Activated naive CD4-positive, alpha-beta T cell treated with anti-CD3 and anti-CD28 coated beads, Interleukin-2, amount 10 ng/mL, durations not matched to agents 7 days and 5 days (primary cell): ENCODE data around the gene HTT.

ENCODE experiments used
- CTCF ChIA-PET: fragments of 350-600 bp; sonication (Branson Sonifier 250); formaldehyde crosslinking; loops from one replicate; lab custom pipeline; 2021; ENCODE audit warnings: antibody characterized with exemption; lab: Charles Lee
- DNase-seq: peaks from one replicate; pipeline ENCODE4 v3.0.0-alpha.2; 2020
- H3K27ac Mint-ChIP-seq: one replicate; pipeline ENCODE4 v1.8.0; 2021; ENCODE audit warnings: mild to moderate bottlenecking, moderate library complexity, mixed read lengths
- H3K27me3 Mint-ChIP-seq: one replicate; pipeline ENCODE4 v1.8.0; 2021; ENCODE audit warnings: mild to moderate bottlenecking, mixed read lengths
- H3K36me3 Mint-ChIP-seq: one replicate; pipeline ENCODE4 v1.8.0; 2021; ENCODE audit warnings: mixed read lengths
- H3K4me1 Mint-ChIP-seq: one replicate; pipeline ENCODE4 v1.8.0; 2021; ENCODE audit warnings: mixed read lengths
- H3K4me3 Mint-ChIP-seq: one replicate; pipeline ENCODE4 v1.8.0; 2021; ENCODE audit warnings: mild to moderate bottlenecking, moderate library complexity, mixed read lengths
- H3K9me3 Mint-ChIP-seq: one replicate; pipeline ENCODE4 v1.8.0; 2021; ENCODE audit warnings: mixed read lengths

The HTT gene

GRCh38 chr4:3291411-3291968, 217.0 kb downstream of the HTT start:
- Mint-ChIP-seq H3K27ac (no peak overlapping the region), H3K9me3 (no peaks in the 10 kb centered on the region), H3K4me1 (peaks cover 19% of the 10 kb centered on the region), H3K36me3 (peaks cover 4% of the 10 kb centered on the region), H3K27me3 (peaks cover 88% of the 10 kb centered on the region), H3K4me3 (peak overlapping the region; percentile 86)
- no peak for DNase-seq
- CTCF ChIA-PET: interaction anchor here (1.1 kb wide), 1 partner anchor 12 kb away, joined by 3 read pairs; no protein-coding TSS in a partner anchor

GRCh38 chr4:3291969-3292570, 217.6 kb downstream of the HTT start:
- H3K27me3 Mint-ChIP-seq: peaks cover 88% of the 10 kb centered on the region
- peak; percentile 57 for DNase-seq
- peaks cover 19% of the 10 kb centered on the region for H3K4me1 Mint-ChIP-seq
- peaks cover 4% of the 10 kb centered on the region for H3K36me3 Mint-ChIP-seq
- no peak overlapping the region for H3K27ac Mint-ChIP-seq
- H3K9me3 Mint-ChIP-seq: no peaks in the 10 kb centered on the region
- CTCF ChIA-PET: no interaction called here
- H3K4me3 Mint-ChIP-seq: peak overlapping the region; percentile 86

DNA sequence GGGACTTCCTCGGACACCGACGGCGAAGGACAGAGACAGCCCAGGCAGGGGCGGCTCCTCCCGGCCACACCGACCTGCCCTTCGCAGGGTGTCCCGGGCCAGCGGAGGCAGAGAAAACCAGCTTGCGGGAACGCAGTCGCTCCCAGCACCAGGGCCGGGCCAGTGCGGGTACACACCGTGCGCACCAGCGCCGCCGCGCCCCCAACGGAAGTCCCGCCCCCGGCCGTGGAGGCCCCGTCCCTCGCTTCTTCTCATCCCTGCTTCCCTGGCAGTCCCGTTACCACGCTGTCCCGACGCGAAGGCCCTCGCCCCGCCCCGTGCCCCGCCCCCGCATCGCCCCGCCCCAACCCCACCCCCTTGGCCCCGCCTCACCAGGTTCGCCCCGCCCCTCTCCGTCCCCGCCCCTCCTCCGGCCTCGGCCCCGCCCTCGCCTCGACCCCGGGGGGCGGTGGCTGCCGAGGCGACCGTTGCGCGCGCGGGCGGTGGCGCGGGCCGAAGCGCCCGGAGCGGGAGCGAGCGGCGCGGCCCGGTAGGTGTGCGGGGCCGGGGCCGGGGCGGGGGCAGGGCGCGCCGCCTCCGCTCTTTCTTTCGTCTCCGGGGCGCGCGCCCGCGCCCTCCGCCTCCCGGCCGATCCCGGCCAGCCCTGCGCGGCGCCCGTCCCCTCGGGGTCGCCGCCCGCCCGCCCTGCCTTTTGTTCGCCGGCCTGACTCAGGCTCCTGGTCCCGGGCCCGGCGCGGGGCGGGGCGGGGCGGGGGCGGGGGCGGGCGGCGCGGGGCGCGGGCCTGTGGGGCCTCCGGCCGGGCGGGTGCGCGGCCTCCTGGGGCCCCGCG, 218.3 kb downstream of the HTT start, which contains the start of gene RGS12:
Gene RGS12 (plus strand): TSS at position 451 of the 830 bp plus-strand sequence. CDS start 23,150 bp downstream, outside the sequence.
- Mint-ChIP-seq H3K27me3 (peaks cover 88% of the 10 kb centered on the region), H3K4me1 (peaks cover 19% of the 10 kb centered on the region), H3K27ac (peak within 1 kb of the TSS; percentile 31), H3K4me3 (peak within 1 kb of the TSS; percentile 86), H3K9me3 (no peaks in the 10 kb centered on the region), H3K36me3 (peaks cover 6% of the 10 kb centered on the region)
- CTCF ChIA-PET: no interaction called here
- DNase-seq: peak; percentile 91
